Measurements from ENCODE around the gene AJAP1.
"Not testable (repeated sequence)": the region's sequence is repeated elsewhere in the genome, so short reads cannot be mapped to it uniquely, and the experiment has no call there.

Gene AJAP1

DNA sequence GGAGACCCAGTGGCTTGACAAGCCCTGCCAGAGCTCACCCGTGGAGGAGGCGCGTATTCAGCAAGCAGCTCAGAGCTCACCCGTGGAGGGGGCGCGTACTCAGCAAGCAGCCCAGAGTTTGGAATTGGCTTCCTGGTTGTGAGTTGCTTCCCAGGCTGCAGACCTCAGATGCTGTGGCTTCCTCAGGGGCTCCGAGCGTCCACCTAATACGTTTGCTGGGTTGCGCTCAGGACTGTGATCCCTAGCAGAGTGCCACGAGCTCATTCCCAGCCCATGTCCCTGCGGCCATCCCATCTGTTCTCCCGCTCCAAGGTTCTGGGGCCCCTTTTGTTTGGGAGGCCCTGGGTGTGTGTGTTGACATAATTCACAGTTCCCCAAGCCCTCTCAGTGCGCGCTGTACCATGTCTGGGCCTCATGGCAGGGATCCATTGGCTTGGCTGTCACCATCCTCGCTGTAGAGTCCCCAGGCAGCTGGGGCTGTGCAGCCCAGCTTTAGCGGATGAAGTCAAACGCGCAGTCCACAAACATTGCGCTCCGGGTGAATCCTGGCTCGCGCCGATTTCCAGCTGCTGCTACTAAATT, 3.6 kb downstream of the AJAP1 start:
- no peak for DNase-seq (ENCODE audit: low spot score)

DNA sequence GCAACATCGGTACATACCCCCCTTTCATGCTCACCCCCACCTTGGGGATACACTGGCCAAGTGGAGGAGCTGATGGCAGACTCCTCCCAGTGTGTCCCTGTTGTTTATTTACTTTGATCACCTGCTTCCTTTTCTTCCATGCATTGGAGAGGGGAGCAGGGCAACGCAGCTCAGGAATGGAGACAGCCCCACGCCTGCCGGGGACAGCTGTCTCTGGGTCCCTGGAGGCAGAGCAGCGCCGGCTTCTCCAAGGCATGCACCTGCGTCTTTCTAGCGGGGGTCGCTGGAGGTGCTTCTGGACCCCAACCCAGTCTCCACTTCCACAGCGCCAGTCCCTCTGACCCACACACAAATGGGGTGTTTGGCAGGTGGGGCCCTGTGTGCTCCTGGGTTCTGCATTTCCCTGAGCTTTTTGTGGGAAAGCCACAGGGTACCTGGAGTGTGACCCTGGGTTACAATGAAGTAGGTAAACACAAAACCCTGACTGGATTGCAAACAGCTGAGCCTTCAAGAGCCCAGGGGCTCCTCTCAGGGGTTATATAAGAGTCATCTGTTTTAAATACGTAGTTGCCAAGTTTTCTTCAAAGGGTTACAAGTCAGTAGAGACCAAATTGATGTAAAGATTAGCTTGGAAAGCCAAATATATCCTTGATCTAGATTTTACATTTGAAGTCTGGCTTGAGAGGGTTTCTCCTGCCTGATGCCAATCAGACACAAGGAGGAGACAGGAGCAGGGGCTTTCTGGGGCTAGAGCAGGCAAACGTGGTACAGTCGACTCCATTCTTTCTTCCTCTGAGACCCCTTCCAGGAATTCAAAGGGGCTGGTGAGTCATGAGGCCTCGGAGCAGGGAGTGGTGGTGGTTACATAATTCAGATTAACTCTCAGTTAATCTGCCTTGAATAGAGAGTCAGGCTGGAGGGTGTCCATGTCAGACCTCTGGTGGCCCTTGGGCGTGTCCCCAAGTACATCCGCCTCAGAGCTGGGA, 4.5 kb downstream of the AJAP1 start:
- DNase-seq (ENCODE audit: low spot score), result no peak

DNA sequence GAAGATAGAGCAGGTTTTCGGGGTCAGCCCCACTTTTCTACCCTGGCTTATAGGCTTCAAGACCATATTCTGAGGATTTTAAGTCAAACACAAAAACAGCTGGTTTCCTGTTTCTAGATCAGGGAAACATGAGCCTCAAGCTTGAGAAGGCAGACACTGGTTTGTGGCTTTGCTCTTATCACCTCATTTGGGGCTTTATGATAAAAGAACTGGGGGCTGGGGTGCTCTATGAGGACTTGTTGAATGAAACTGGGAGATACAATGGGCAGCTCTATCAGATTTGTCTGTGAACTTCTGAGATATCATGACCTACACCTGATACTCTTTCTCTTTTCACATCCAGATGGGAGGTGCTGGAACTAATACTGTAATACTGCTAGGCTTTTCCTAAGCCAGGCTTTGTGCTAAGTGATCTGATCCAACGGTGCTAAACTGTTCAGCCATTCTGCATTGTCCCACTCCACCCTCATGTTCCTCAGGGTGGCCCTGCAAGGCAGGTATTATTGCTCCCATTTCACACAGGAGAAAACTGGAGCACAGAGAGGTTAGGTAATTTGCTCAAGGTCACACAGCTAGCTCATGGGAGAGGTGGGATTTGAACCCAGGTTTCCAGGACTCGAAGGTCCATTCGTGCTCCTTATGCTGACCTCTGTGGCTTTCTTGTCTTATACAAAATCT, 6.6 kb downstream of the AJAP1 start:
- no peak for DNase-seq (ENCODE audit: low spot score)

DNA sequence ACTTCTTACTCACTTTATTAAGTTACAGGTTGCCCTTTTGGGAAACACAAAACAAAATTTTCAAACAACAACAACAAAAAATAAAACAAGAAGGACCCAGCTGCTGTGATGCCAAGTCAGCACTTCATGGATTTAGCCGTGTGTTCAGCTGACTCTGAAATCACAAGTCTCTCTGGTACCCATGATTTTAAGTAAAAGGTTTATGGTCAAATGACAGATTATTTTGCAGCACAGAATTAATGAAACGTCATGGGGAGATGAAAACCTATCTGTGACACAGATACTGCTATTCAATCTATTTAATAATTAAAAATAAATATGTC, 7.1 kb downstream of the AJAP1 start:
- DNase-seq (ENCODE audit: low spot score), result no peak

DNA sequence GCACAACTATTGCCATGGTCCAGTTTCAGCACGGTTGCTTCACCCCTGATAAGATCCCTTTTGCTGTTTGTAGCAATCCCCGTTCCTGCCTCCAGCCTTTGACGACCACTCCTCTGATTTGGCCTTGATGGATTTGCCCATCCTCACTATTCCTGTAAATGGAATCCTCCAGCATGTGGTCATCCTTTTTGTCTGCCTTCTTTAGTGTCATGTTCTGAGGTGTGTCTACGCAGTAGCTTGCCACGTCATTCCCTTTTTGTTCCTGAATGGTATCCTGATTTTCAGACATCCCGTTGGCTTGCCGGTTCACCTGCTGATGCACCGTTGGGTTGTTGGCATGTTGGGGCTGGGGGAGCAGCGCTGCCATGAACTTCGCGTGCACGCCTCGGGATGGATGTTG, 7.8 kb downstream of the AJAP1 start:
- DNase-seq (ENCODE audit: low spot score), result no peak

DNA sequence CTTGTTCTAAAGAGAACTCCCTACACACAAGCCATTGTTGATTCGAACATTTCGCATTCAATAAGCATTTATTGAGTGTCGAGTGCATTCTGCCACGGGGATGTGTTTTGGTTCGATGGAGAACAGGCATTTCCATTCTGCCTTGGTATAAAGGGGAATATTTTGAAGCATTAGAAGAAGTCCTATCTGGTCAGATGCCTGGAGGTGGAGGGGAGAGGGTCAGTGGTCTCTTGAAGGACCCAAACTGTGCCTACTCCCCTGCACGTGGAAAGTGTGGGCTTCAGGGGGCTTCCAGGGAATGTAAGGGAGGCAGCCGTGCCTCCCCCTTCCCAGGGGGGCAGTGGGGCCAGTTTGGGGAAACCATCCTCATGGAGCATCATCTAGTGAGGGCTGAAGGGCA, 8.3 kb downstream of the AJAP1 start:
- DNase-seq (ENCODE audit: low spot score), result no peak

DNA sequence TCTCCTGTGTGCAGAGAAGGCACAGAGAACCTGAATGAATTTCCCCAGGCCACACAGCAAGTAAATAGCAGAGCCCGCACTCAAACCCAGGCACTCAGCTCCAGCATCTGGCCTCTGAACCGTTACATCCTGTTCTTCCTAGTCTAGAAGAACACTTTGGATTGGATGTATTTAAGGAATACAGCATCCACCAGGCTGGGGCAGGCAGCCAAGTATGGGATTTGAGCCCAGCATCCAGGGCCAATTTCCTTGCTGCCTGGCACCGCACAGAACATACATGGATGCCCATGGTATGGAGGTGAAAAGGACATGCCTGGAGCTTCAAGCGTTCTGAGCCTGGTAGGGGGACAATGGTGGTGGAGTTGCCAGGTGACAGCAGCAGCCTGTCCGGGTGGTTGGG, 9.7 kb downstream of the AJAP1 start:
- no peak for DNase-seq (ENCODE audit: low spot score)

DNA sequence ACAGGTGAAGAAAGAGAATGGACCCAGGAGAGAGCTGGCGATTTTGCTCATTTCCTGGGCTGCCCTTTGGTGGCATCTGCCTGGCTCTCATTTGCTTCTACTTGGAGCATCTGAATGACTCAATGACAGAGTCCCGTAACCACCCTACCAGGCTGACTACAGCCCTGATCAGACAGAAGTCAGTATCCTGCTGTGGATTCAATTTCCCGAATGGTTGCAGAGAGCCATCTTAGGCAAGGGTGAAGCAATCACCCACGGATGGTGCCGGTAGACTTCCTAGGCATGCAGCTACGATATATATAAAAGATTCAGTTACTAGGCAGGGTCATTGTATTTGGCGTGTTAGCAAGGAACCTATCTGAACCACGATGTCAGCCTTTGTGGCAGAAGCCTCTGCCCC, 10.2 kb downstream of the AJAP1 start:
- DNase-seq (ENCODE audit: low spot score), result no peak

DNA sequence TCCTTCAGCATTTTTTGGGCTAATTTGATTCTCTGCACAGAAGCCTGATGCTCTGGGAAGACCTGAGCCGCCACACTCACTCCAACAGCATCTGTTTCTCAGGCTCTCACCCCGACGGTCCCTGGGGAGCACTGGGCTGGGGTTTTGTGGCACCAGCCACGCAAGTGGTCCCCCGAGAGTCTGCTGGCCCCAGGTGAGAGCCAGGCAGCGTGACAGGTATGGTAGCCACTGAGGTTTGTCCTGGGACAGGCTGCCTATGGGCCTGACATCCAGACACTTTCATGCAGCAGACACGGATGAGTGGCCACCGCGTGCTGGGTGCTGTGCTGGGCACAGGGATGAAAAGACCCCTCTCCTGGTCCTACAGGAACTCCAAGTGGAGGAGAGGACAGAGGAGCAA, 11.0 kb downstream of the AJAP1 start:
- no peak for DNase-seq (ENCODE audit: low spot score)

DNA sequence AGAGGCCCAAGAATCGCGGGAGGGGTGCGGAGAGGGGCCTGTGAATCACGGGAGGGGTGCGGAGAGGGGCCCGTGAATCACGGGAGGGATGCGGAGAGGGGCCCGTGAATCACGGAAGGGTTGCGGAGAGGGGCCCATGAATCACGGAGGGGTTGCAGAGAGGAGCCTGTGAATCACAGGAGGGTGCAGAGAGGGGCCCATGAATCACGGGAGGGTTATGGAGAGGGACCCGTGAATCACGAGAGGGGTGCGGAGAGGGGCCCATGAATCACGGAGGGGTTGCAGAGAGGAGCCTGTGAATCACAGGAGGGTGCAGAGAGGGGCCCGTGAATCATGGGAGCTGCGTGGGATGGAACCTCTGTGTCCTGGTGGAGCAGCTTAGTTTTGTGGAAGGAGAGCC, 12.3 kb downstream of the AJAP1 start:
- DNase-seq (ENCODE audit: low spot score), result not testable (repeated sequence)

DNA sequence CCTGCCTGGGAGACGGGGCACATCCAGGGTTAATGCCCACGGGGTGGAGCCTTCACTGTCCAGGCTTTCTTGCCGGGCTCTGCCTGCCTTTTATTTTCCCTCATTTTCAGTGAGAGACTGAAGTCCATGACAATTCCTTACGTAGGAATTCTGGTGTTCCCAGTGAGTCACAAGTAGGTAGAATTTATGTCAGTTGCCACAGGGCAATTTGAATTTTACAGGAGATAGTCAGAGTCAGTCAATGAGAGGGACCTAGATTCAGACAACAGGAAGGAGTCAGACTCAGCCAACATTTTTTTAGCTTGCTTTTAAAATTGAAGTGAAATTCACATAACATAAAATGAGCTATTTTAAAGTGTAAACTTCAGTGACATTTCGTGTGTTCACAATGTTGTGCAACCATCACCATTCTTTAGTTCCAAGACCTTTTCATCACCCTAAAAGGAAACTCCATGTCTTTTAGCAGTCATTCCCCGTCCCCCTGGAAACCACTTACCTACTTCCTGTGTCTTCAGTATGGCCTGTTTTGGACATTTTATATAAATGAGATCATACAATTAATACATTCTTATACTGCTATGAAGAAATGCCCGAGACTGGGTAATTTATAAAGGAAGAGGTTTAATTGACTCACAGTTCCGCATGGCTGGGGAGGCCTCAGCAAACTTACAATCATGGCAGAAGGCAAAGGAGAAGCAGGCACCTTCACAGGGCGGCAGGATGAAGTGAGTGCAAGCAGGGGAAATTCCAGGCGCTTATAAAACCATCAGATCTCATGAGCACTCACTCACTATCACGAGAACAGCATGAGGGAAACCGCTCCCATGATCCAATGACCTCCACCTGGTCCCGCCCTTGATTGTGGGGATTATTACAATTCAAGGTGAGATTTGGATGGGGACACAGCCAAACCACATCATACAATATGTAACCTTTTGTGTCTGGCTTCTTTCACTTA, 14.6 kb downstream of the AJAP1 start:
- no peak for DNase-seq (ENCODE audit: low spot score)

DNA sequence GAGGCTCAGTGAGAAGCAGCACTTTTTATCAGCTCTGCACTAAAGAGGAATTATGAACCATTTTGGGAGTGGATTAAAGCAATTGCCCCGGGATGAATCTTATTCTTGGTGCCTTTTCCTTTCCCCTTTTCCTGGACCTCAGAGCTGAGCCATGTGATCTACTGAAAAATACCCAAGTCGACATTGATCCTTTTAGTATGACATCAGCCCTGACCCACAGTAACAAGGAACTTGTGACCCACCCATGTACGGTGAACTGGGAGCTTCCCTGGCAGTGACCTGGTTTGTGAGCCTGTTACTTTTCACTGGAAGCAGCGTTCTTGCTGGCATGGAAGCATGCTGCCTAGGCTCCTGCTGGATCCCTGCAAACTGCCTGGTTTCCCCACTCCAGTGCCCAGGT, 15.9 kb downstream of the AJAP1 start:
- DNase-seq (ENCODE audit: low spot score), result no peak

DNA sequence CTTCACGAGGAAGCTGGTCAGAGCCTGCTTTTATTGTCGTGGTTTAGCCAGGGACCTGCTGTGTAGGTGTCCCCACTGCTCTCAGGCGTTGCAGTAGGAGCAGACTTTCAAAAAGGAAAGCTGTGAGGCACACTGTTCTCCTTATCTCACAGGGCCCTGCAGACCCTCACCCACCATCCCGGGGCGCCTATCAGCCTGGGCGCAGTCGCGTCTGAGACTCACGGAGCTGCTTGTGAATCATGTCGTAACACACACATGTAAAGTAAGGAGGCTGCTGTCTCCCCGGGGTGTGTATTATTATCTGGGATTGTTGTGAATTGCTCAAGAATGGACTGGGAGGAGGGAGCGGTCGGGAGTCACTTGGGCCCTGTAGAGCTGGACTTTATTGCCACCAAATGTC, 17.4 kb downstream of the AJAP1 start:
- DNase-seq (ENCODE audit: low spot score), result no peak

DNA sequence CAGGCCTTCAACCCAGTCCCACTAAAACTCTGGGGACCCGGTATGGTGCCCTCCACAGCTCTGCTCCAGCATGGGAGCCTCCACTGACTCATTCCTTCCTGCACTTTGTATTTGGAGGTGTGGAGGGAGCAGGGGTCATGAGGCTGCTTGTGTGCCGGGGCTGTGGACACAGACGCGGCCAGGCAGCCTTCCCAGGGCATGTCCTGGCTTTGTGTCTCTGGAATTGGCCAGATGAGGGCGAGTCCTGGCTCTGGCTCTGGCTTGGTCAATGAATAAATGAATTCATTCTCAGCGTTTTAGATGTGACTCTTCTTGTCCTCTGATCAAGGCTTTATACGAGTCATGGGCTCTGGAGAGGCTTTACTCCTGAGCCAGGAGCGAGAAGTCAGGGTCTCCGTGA, 19.1 kb downstream of the AJAP1 start:
- no peak for DNase-seq (ENCODE audit: low spot score)

DNA sequence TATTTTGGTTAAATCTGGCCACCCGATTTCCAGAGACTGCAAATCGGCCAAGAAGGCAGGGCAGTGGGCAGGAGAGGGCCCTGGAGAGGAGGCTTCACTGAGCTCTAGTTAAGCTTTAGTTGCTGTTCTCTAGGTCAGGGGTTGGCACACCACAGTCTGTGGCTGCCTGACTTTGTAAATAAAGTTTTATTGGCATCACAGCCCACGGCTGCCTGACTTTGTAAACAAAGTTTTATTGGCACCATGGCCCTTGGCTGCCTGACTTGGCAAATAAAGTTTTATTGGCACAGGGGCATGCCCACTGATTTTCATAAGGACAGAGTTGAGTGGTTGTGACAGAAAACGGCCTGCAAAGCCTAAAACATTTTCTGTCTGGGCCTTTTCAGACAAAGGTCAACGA, 19.7 kb downstream of the AJAP1 start:
- DNase-seq (ENCODE audit: low spot score), result no peak

DNA sequence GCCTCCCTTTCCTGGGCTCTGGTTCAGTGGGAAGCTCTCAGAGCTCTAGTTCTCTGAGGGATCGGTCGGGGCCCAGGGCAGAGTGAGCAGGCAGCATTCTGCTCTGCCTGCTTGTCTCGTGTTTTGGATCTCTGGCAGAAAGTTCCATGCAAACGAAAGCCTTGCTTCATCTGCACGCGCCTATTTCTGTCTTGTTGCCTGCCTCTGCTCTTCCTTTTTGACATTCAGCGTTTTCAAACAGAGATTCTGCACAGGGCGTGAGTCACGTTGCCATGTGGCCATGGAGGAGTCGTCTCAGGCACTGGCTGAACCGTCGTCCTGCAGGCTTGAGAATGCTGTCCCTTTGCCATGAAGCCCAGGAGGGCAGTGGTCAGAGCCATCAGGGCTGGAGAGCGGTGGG, 20.3 kb downstream of the AJAP1 start:
- DNase-seq (ENCODE audit: low spot score), result no peak

DNA sequence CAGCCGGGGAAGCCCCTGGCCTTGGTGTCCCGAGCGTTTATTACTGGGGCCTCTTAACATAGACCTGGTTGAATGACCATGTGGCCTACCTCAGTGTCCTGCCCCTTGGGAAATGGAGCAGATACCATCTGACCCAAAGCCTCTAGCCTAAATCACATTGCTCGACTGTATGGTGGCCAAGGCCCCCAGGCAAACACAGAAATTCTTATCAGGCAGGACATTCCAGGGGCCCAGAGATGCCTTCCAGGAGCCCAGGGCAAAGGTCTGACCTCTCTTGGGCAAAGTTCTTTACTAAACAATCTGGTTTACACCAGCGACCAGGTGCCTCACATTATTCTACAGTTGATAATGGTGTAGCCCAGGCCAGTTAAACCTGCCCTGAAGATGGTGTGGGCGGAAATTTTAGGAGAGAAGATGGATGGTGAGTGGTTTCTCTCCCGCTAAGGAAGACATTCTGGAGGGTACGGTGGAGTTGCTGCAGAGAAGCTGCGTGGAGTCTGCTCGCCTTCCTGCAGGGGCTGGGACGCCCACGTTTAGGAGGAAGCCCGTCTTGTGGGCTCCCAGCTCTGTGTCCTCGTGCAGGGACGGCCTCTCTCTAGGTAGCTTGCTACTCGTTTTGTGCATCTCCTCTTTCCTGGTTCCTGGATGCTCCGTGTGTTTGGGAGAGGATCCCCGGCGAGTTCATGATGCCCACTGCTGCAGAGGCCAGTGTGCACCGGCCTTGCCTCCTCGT, 21.2 kb downstream of the AJAP1 start:
- DNase-seq (ENCODE audit: low spot score), result no peak

DNA sequence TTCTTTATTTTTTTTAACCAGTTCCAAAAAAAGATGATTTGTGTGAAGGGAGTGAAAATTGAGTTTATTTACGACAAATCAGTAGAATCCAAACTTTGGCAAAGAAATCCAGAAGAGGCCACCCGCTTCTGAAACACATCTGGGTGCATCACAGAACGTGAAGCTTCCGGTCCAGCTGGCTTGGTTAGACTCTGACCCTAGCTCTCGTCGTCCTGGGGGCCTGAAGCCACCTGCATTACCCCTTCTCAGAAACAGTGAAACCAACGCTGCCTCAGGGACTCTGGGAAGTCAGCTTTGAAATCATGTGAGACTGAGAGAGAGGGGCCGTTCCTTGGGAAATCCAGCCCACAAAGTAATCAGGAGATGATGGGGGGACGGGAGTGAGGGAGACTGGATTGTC, 21.8 kb downstream of the AJAP1 start:
- no peak for DNase-seq (ENCODE audit: low spot score)

DNA sequence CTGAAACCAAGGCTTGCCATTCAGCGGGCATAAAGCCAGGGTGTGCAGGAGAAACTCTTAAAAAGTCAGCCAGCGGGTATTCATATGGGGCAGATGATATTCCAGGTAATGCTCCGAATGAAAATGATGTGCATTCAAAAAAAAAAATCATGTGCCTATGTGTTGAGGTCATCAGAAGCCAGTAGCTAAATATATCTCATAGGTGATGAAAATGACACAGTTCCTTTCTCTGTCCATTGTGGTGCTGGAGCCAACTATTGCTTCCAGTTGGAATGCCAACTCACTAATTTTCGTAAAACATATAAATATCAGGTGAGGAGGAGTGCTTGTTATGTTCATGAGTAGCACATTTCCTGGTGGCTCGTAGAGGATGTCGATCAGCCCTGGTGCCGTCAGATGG, 23.2 kb downstream of the AJAP1 start:
- DNase-seq (ENCODE audit: low spot score), result no peak

DNA sequence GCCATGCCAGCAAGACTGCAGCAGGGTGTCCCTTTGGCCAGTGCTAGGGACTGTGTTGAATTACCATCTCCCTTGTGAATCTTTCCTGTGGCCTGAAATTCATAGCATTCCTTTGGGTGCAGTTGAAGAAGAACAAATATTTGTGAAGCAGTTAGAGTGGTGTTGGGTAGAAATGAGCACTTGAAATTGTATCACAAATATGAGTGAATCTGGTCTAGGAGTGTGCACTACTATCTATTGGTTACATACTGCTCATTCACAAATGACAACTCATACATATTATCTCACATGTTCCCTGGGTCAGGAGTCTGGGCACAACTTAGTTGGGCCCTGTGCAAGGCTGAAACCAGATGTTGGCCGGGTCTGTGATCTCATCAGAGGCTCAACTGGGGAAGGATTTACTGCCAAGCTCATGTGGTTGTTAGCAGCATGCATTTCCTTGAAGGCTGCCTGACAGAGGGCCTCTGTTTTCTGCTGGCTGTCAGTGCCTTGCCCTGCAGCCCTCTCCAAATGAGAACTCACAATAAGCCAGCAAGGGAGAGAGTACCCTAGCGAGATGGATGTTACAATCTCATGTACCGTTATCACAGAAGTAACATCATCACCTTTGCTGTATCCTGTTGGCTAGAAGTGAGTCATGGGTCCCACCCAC, 23.8 kb downstream of the AJAP1 start:
- no peak for DNase-seq (ENCODE audit: low spot score)

DNA sequence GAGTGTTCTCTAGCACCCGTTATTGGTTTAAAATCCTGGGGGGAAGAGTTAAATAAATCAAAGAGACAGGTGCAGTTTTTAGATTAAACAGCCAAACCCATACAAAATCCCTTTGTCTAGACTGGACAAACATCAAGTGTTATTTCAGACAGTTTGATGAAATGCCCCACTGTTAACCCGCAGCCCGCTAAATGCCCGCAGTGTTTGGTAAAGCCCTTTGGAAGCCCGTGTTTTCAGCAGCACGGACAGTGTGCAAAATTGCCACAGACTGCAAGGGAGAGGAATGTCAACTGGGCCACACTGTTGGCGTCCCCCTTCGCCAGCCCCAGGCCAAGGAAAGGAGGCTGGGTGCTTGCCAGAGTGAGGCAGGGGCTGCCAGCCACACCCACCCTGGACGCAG, 26.6 kb downstream of the AJAP1 start:
- no peak for DNase-seq (ENCODE audit: low spot score)

Data from hematopoietic multipotent progenitor cell treated with erythropoietin and hydrocortisone succinate and interleukin-3 and kit ligand, for 15 days (in vitro differentiated cells).